Measurements from ENCODE around the gene ISLR2. TPM values are rescaled to one million over a fixed set of nuclear protein-coding genes. Genes with fewer than 3 reads are reported as not detected.

ISLR2 gene
- total RNA-seq, 1 donor from 2014 or later, result 3.4 TPM

DNA sequence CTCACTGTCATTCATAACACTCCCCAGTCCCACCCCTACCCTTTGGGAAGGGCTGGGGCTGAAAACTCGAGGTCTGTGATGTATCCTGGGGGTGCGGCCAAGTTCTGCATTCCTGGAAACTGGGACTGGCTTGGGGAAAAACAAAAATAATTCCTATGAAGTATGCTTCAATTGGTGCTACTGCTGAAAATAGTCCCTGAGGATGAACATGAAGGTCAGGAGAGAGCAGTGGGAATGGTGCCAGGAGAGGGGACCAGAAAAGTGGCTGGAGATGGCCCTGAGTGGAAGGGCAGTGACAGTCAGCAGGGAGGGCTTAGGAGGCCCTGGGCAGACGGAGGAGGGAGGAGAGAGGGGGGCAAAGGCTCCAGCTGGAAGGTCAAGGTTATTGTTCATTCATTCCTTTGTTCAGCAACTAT, 38.3 kb downstream of the ISLR2 start:
- Histone ChIP-seq H3K27ac (no peak overlapping the region), H3K36me3 (no peaks in the 10 kb centered on the region), H3K4me3 (no peak overlapping the region), H3K27me3 (no peaks in the 10 kb centered on the region), H3K4me1 (peaks cover 42% of the 10 kb centered on the region), H3K9me3 (no peaks in the 10 kb centered on the region)
- DNase-seq (ENCODE audit: extremely low spot score in 2 of 2), result no peak
- intact Hi-C loops (cut with DNase I), result no loop called here
- TF ChIP-seq, protein P1, sequence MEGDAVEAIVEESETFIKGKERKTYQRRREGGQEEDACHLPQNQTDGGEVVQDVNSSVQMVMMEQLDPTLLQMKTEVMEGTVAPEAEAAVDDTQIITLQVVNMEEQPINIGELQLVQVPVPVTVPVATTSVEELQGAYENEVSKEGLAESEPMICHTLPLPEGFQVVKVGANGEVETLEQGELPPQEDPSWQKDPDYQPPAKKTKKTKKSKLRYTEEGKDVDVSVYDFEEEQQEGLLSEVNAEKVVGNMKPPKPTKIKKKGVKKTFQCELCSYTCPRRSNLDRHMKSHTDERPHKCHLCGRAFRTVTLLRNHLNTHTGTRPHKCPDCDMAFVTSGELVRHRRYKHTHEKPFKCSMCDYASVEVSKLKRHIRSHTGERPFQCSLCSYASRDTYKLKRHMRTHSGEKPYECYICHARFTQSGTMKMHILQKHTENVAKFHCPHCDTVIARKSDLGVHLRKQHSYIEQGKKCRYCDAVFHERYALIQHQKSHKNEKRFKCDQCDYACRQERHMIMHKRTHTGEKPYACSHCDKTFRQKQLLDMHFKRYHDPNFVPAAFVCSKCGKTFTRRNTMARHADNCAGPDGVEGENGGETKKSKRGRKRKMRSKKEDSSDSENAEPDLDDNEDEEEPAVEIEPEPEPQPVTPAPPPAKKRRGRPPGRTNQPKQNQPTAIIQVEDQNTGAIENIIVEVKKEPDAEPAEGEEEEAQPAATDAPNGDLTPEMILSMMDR (IDR thresholded peaks at IDR 0.05), result no peak
- TF ChIP-seq POLR2A (IDR thresholded peaks at IDR 0.05), result no peak
- no peak for TF ChIP-seq POLR2AphosphoS5 (IDR thresholded peaks at IDR 0.05; ENCODE audit: insufficient read depth in 1 of 2, low read depth in 1 of 2)

DNA sequence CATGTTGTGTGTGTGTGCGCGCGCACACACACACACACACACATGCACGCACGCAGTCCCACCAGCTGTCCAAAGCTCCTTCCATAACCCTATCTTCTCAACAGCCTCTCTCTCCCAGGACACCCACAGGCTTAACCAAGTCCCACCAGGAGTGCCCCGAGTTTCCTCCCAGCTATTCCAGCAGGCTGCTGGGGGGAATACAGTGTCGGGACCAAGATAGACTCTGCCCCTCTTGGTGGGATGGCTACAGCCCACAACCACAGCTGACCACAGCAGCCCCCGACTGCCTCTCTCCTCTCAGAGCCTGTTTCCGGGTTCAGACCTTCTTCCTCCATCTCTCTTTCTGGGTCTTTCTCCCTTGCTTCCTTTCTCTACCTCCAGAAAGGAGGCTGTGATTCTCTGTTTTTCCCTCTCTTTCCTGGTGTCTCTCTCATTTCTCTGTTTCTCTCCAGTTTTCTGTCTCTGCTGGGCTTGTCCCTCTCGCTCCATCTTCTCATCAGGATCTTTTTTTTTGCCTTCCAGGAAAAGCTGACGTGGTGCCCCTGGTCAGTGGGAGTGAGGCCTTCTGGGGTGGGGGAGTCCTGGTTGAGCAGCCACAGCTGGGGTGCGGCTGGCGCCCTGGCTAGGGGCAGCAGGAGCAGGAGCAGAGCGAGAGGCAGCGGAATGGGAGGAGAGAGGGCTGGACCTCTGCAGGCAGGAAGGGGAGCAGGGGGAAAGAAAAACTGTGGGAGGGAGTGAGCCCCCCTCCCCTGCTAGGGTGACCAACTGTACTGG, 39.9 kb downstream of the ISLR2 start:
- Histone ChIP-seq H3K27ac (peak overlapping the region; percentile 89), H3K27me3 (no peaks in the 10 kb centered on the region), H3K4me3 (no peak overlapping the region), H3K9me3 (no peaks in the 10 kb centered on the region), H3K4me1 (peaks cover 52% of the 10 kb centered on the region), H3K36me3 (no peaks in the 10 kb centered on the region)
- intact Hi-C loops (cut with DNase I), result no loop called here
- DNase-seq (ENCODE audit: extremely low spot score in 2 of 2), result peak in 1 of 2 donors; percentile 91
- TF ChIP-seq POLR2AphosphoS5 (IDR thresholded peaks at IDR 0.05; ENCODE audit: insufficient read depth in 1 of 2, low read depth in 1 of 2) (no peak), POLR2A (IDR thresholded peaks at IDR 0.05) (no peak)
- TF ChIP-seq, protein P1 (IDR thresholded peaks at IDR 0.05), result no peak

DNA sequence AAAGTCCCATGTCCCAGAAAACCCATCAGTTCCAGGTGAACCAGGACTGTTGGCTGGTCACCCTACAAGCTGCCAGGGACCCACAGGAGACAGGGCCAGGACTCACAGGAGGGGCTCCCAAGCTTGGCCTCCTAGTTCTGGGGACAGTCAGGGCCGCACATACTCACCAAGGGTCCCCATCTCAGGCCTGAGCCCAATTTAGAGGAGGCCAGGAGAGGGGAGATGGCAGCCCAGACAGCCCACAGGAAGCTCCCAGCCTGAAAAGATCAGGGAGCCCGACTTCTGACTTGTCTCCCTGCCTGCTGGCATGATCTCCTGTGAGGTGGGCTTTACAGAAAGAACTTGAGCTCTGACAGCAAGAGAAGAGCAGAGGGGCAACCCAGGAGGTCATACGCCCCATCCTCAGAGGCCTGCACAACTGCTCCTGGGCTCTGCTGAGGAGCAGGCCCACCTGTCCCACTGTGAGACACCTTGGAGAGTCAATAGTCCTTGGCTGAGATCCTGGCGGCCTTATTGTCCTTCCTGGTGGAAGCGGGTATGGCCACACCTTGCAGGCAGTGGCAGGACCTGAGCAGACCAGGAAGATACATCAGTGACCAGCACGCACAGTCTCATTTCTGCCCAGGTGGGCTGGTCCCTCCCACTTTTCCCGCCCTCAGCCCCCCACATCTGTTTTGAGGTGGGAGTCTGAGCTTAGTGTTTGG, 40.6 kb downstream of the ISLR2 start:
- no peak for DNase-seq (ENCODE audit: extremely low spot score in 2 of 2)
- Histone ChIP-seq H3K9me3 (no peaks in the 10 kb centered on the region), H3K36me3 (no peaks in the 10 kb centered on the region), H3K4me1 (peaks cover 59% of the 10 kb centered on the region), H3K4me3 (no peak overlapping the region), H3K27ac (peak overlapping the region; percentile 89), H3K27me3 (no peaks in the 10 kb centered on the region)
- intact Hi-C loops (cut with DNase I), result no loop called here
- TF ChIP-seq, protein P1 (IDR thresholded peaks at IDR 0.05), result no peak
- TF ChIP-seq POLR2AphosphoS5 (IDR thresholded peaks at IDR 0.05; ENCODE audit: insufficient read depth in 1 of 2, low read depth in 1 of 2) (no peak), POLR2A (IDR thresholded peaks at IDR 0.05) (no peak)

DNA sequence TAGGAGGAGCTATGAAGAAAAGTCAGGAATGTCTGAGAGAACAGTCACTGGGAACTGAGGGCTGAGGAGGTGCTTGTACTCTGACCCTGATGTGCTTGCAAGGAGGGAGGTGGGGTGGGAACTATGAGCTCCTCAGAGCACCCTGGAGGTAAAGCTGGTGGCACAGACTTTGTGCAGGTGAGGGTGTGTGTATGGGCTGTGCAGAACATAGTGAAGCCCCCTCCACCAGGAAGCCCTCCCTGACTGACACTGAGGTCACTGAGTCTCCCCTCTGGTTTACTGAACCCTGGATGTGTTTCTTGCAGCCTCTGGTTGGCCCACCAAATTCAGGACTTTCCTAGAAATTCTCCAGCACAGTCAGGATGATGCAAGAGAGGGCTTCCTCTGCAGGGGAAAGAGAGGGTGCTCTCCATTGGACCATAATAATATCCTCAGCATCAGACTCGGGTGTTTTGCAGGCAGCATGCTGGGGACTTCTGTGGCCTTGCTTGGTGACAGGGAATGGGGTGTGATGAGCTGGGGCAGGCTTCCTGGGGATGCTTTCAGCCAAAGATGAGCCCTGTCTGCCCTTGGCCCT, 41.7 kb downstream of the ISLR2 start:
- Histone ChIP-seq H3K27ac (peak overlapping the region; percentile 89), H3K36me3 (no peaks in the 10 kb centered on the region), H3K9me3 (no peaks in the 10 kb centered on the region), H3K4me3 (no peak overlapping the region), H3K4me1 (peaks cover 70% of the 10 kb centered on the region), H3K27me3 (no peaks in the 10 kb centered on the region)
- intact Hi-C loops (cut with DNase I), result no loop called here
- no peak for DNase-seq (ENCODE audit: extremely low spot score in 2 of 2)
- TF ChIP-seq, protein P1 (IDR thresholded peaks at IDR 0.05), result no peak
- no peak for TF ChIP-seq POLR2AphosphoS5 (IDR thresholded peaks at IDR 0.05; ENCODE audit: insufficient read depth in 1 of 2, low read depth in 1 of 2)
- TF ChIP-seq POLR2A (IDR thresholded peaks at IDR 0.05), result no peak

All from vagina (tissue), 2 donors.